HG03571 (cell line): ENCODE measurements around the gene GSDME.

Experiments
- ATAC-seq: cut with Tn5 transposase; IDR thresholded peaks from one replicate; pipeline ENCODE4 v1.9.1; 2021; ENCODE audit not compliant: unreplicated experiment

Gene GSDME

GRCh38 chr7:24657980-24658379, 99.3 kb downstream of the GSDME start:
- ATAC-seq: no peak

GRCh38 chr7:24656608-24657007, 100.7 kb downstream of the GSDME start:
- no peak for ATAC-seq

GRCh38 chr7:24654305-24654704, 103.0 kb downstream of the GSDME start:
- no peak for ATAC-seq

- no peak for ATAC-seq
Observed at GRCh38 chr7:24653316-24654085, 103.8 kb downstream of the GSDME start.

- no peak for ATAC-seq
Observed at GRCh38 chr7:24652251-24652939, 104.9 kb downstream of the GSDME start.
